DMS114 treated with DMSO at 0.1 percent for 48 hours (cell line): ENCODE measurements around the gene SEMA5A.

ENCODE experiments used
- DNase-seq: peaks from one replicate; lab custom pipeline; 2025; ENCODE audit not compliant: unreplicated experiment; lab: John Stamatoyannopoulos, UW

SEMA5A gene

GRCh38 chr5:9284781-9285307 lies 261.0 kb downstream of the SEMA5A start:
- DNase-seq = no peak

DNA sequence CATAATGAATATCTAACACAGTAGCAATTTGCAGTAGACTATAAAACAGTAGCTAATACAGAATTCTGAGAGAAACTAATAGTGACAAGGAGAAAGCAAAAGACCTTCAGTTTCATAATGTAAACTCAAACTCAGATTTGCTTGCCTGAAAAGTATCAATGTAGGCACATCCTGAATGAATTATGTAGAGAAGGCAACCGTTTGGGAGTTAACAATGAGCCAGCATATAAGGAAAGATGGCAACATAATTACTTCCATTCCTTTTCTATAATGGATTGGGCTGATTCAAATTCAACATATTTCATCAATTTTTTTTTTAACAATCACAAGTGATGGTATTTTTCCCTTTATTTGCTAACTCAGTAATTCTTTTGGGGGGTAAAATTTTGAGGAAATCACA lies 261.6 kb downstream of the SEMA5A start:
- no peak for DNase-seq

GRCh38 chr5:9283473-9283872 lies 262.4 kb downstream of the SEMA5A start:
- no peak for DNase-seq

DNA sequence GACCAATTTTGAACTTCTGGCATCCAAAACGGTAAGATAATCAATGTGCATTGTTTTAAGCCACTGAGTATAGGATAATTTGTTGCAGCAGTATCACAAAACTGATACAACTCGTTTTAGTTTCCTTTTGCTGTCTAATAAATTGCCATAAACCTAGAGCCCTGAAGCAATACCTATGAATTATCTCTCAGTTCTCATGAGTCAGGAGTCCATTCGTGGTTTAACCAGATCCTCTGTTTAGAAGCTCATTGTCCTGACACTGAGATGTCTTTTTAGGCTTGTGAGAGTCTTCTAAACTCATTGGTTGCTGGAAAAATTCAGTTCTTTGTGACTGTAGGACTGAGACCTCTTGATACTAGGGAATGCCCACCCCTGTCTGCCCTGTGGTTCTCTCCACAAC lies 262.9 kb downstream of the SEMA5A start:
- DNase-seq = no peak

GRCh38 chr5:9282211-9282610 lies 263.7 kb downstream of the SEMA5A start:
- no peak for DNase-seq

GRCh38 chr5:9279774-9280173 lies 266.1 kb downstream of the SEMA5A start:
- no peak for DNase-seq

GRCh38 chr5:9278921-9279603 lies 266.8 kb downstream of the SEMA5A start:
- no peak for DNase-seq

DNA sequence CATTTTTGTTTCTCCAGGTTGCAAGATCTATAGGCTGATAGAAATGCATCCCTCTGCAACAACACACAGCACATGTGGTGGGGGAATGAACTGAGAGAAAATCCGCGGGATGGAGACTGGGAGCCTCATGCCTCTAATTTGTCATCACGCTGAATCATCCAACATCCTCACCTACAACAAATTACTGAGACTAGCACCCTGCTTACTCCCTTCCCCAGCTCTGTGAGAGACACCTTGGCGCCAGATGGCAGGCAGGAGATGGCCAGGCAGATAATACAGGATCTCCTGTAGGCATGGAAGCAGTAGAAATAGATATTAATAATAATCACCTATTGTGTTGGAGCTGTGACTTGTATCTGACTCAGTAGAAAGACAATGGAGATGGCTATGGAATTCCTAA lies 276.9 kb downstream of the SEMA5A start:
- no peak for DNase-seq

- DNase-seq = no peak
These were observed 277.6 kb downstream of the SEMA5A start for GRCh38 chr5:9268226-9268625.

- no peak for DNase-seq
These were observed 280.2 kb downstream of the SEMA5A start for GRCh38 chr5:9265441-9266287.

- no peak for DNase-seq
These were observed 281.6 kb downstream of the SEMA5A start for GRCh38 chr5:9264301-9264700.

GRCh38 chr5:9263656-9264055 lies 282.2 kb downstream of the SEMA5A start:
- DNase-seq = no peak

- DNase-seq = no peak
These were observed 294.4 kb downstream of the SEMA5A start for GRCh38 chr5:9251379-9251980.

DNA sequence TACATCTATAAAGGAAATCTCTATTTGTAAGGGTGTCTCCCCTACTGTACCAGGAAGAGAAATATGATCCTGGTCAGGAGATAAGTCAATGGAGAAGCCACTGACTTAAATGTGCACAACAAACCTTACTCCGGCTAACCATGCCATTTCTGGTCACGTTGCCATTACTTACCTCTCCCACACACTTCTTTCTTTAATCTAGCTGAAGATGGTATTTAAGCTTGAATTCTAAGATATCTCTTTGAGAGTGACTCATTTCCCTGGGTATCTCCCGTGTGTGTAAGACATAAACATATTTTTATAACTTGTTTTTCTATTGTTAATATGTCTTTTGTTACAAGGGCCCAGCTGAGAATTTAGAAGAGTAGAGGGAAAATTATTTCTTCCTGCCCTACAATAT lies 296.6 kb downstream of the SEMA5A start:
- DNase-seq = no peak

DNA sequence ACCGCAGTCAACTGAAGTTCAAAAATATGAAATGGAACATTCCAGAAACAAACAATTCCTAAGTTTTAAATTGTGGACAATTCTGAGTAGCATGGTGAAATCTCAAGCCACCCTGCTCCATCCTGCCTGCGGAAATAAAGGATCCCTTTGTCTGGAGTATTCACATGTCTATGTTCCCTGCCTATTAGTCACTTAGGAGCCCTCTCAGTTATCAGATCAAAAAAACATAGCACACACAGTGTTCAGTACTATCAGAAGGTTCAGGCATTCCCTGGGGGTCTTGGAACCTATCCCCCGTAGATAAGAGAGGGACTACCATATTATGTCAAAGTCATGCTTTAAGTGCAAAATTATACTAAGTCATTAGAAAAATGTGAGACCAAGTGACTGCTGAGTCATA lies 300.8 kb downstream of the SEMA5A start:
- DNase-seq = no peak

- no peak for DNase-seq
These were observed 301.5 kb downstream of the SEMA5A start for GRCh38 chr5:9244417-9244816.

DNA sequence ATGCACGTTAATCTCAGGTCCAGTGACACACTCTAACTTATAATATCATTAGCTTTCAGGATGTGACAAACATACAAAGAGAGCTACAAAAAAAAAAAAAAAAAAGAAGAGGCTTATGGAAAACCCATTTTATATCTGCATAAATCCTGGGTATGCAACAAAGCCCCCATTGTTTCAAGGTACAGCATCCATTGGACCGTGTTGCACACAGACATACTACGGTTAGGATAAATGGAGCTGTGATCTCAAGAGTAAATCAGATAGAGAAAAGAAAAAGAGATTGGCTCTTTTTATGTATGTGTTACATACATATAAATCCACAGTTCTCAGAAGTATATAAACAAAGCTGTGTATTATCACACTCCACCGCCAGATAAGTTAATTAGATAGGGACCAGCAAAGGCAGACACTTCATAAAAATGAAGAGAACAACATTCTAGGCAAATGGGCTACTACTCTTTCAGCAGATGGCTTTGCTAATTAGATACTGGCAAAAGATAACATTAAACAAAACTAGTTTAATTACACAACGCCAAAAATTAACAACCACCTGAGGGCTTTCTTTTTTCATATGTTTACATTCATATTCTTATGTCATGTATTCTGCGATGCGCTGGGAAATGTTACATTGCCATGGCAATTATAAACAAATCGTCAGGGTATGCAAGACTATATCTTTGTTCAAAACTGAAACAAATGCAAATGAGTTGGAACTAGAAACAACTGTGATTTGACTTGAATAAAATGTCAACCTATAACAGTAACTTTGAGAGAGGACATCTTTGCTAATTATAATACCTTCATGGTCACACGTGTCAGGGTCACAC lies 304.2 kb downstream of the SEMA5A start:
- no peak for DNase-seq

DNA sequence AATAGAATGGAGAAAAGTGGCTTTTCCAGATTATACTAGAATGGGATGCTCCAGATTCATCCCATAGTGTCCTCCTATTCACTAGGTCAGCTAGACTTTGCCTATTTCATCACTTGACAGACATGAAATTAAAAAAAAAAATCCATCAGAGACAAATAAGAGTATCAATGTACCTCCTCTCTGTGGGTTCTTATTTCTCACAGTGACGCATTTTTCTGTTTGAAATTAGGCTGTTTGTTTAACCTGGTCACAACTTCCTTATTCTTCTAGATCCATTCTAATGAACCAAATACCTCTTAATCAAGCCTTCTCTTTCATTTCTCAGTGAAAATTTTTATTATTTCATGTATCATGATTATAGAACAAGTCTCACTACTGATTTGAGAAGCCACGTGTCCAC lies 305.4 kb downstream of the SEMA5A start:
- DNase-seq = no peak

- DNase-seq = no peak
These were observed 306.2 kb downstream of the SEMA5A start for GRCh38 chr5:9239626-9240025.

DNA sequence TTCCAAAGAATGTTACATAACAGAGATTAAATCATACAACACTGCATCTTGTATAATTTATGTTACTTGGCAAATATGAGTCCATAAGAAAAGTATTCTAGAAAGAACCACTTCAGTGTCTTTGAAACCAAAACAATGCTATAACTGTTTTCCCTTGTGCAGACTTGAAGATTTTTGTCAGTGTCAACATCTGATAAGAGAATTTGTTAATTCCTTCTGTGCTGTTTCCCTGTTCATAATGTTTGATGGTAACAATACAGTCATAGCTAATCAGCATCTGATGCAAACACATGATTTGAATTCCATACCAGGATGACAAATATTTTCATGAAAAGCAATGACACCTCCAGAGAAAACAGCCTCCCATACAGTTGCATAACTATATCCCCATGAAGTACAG lies 306.8 kb downstream of the SEMA5A start:
- no peak for DNase-seq

DNA sequence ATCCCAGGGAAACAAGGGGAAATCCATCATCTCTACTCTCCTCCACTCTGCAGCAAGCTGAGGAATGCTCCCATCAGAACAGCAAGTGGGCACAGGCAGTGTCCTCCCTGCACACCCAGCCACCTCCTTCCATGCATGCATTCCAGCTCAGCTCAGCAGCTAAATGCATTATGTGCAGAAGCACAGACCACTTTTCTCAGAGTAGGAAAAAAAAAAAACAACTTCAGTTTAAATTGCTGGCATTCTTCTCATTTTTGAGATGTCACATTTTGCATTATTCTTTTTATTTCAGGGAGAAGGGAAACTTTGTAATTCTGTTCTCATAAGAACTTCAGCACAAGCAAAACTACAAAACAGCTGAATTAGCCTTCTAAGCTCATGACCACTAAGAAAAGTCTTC lies 312.2 kb downstream of the SEMA5A start:
- DNase-seq = no peak
